GM18909 (cell line): ENCODE data around the gene C9.

Experiments used
- ATAC-seq: cut with Tn5 transposase; IDR thresholded peaks from one replicate; pipeline ENCODE4 v1.9.1; 2021; ENCODE audit warnings: mild to moderate bottlenecking; ENCODE audit not compliant: unreplicated experiment, poor library complexity

C9 gene

GRCh38 chr5:39376293-39376714, 12.0 kb upstream of the C9 start:
- ATAC-seq: peak; percentile 86

GRCh38 chr5:39373791-39374190, 9.5 kb upstream of the C9 start:
- no peak for ATAC-seq

GRCh38 chr5:39371367-39371635, 7.0 kb upstream of the C9 start:
- no peak for ATAC-seq

GRCh38 chr5:39370555-39371366, 6.5 kb upstream of the C9 start:
- ATAC-seq: no peak

- no peak for ATAC-seq
Measured at GRCh38 chr5:39369123-39369815, 5.0 kb upstream of the C9 start.

- ATAC-seq: no peak
Measured at GRCh38 chr5:39368116-39368515, 3.8 kb upstream of the C9 start.

GRCh38 chr5:39367711-39368110, 3.4 kb upstream of the C9 start:
- no peak for ATAC-seq

GRCh38 chr5:39363217-39363616, 1.1 kb downstream of the C9 start:
- ATAC-seq: no peak

GRCh38 chr5:39362646-39363045, 1.6 kb downstream of the C9 start:
- no peak for ATAC-seq

GRCh38 chr5:39361306-39361705, 3.0 kb downstream of the C9 start:
- no peak for ATAC-seq

- ATAC-seq: no peak
Measured at GRCh38 chr5:39360471-39361111, 3.7 kb downstream of the C9 start.

- ATAC-seq: no peak
Measured at GRCh38 chr5:39356263-39356662, 8.0 kb downstream of the C9 start.

- no peak for ATAC-seq
Measured at GRCh38 chr5:39355324-39355723, 9.0 kb downstream of the C9 start.

GRCh38 chr5:39353717-39354399, 10.4 kb downstream of the C9 start:
- ATAC-seq: no peak

GRCh38 chr5:39352951-39353350, 11.3 kb downstream of the C9 start:
- ATAC-seq: no peak

- no peak for ATAC-seq
Measured at GRCh38 chr5:39352170-39352569, 12.1 kb downstream of the C9 start.

- no peak for ATAC-seq
Measured at GRCh38 chr5:39349484-39349883, 14.8 kb downstream of the C9 start.

GRCh38 chr5:39342460-39342859, 21.8 kb downstream of the C9 start:
- ATAC-seq: no peak

GRCh38 chr5:39341896-39342295, 22.4 kb downstream of the C9 start:
- no peak for ATAC-seq

GRCh38 chr5:39340506-39340905, 23.8 kb downstream of the C9 start:
- ATAC-seq: no peak
